HG02759 (cell line): Measurements from ENCODE around the gene HSD3B2.
"Not testable (repeated sequence)": the region's sequence is repeated elsewhere in the genome, so short reads cannot be mapped to it uniquely, and the experiment has no call there.

ENCODE experiments used
- ATAC-seq: cut with Tn5 transposase; IDR thresholded peaks from one replicate; pipeline ENCODE4 v1.9.1; 2021; ENCODE audit warnings: mild to moderate bottlenecking, moderate library complexity; ENCODE audit not compliant: unreplicated experiment

The HSD3B2 gene

GRCh38 chr1:119414950-119415349, at the start of gene HSD3B2:
Gene HSD3B2 (plus strand): TSS chr1:119415150. CDS start chr1:119415420, 270 bp downstream.
- no peak for ATAC-seq

DNA sequence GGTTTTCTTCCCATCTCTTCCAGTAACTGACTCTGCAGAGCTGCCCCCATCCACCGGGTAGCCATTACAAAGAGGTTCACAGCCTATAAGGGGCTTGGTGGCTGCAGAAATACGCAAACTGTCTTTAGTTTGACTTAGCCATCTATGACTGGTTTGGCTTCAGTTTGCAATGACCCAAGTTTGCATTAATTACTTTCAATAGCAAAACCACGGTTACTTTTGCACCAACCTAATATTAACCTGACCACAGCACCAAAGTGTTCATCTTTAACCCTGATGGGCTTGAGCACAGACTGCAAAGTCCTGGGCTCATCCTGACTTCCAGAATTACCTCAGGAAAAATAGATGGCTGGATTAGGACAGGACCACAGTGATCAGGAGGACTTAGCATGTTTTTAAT, 48.5 kb upstream of the HSD3B2 start:
- ATAC-seq: no peak

DNA sequence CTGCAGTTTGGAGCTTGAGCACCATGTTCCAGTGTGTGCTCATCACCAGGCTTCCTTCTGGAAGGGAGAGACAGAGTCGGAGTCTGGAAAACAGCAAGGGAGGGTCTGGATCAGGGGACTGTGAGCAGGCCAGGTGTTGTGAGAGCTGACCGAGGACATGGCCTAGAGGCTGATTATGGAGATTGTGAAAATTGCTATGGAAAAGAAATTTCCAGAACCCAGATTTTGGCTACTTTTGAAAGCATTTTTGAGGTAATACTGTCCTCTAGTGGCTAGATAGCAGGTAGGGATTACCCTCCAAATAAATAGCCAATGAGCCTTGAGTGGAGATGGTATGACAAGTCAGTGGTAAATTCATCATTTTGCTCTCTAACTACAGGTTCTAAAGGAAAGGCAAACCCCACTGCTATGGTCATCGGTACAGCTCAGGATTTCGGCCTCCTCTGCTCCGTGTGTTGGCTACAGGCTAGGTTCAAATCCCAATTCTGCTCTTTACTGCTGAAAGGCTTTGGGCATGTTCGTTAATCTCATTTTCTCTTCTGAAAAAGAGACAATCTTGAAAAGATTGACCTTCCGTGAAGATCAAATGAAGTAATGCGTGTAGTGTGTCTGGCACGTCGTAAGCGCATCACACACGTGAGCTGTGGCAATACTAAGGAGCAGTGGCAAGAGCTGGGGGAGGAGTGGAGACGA, 47.4 kb upstream of the HSD3B2 start:
- ATAC-seq: no peak

GRCh38 chr1:119368554-119368953, 46.4 kb upstream of the HSD3B2 start, which contains the start of gene HAO2:
Gene HAO2 (plus strand): TSS chr1:119368785. CDS start chr1:119381086, 12,301 bp downstream.
- no peak for ATAC-seq

DNA sequence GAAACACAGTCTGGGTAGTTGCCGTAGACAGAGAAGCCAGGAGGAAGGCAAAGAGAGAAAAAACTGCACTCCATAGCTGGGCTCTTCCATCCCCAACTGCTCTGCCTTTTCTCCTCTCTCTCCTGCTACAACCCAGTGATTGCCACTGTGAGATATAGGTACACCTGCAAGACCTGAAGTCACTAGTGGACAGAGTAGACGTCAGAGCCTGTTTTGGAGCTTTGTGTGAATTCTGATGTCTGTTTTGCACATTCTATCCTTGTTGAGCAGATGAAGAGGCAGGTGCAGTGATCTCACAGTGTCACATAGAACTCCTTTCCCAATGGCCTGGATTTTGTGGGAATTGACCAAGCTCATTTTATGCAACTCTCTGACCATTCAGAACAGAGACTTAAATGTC, 44.2 kb upstream of the HSD3B2 start:
- no peak for ATAC-seq

DNA sequence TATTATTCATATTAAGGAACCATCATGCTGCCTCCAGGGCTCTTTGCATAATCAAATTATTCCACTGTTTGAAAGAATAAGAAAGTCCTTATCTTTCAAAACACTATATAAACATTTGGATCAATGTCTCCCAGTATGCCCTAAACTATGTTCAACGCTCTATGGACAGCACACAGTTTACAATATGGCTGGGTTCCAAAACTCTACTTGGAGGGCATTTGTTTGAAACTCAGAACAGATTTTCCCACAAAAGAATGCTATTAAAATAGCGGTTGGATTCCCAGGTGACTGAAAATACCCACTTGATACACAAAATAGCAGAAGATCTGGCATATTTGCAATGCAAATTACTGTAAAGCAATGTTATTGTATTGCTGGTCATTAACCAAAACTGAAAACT, 43.1 kb upstream of the HSD3B2 start:
- ATAC-seq: no peak

- peak; percentile 54 for ATAC-seq
Measured at GRCh38 chr1:119372503-119373086, 42.4 kb upstream of the HSD3B2 start.

DNA sequence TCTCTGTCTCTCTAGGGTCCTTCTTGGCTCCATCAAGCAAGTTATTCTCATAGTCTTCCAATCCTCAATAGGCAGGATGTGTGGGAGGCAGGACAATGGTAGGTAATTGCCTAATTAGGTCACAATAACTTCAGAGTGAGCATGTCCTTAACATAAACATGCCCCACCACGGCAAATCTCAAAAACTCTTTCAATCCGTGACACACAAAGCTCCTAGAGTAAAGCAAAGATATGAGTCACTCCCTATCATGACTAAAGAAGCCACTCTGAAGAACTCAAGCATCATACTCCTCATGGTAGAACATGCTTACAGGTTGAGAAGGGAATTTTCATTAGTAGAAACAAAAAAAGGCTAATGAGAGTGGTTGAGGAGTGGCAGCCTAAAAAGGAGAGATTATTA, 41.5 kb upstream of the HSD3B2 start:
- peak; percentile 47 for ATAC-seq

DNA sequence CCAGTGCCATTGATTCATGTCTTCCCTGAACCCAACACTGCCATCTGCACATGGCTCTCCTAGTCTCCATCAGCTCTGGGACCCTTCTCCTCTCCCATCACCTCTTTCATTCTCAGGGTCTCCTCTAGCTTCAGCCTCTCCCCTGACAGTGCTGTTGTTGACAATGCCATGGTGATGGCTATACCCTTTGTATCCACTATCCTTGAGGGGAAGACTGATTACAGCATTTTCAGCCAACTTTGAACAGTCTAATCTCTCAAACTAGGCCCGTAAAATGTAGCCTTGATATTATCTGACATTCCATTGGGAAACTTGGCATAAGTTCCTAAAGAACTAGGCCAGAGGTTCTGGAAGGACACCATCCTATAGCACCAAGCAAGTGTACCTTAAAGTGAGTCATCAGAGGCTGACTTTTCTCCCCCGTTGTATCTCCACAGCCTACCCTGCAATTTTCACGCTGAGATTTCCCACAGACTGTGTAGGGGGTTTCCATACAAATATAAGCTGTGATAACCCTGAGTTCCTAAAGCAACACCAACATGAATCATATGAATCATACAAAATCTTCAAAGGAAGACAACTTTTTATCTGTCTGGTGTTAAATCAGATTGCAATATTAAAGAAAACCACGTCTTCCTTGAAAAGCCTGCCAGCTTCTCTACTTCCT, 40.6 kb upstream of the HSD3B2 start:
- no peak for ATAC-seq

- ATAC-seq: no peak
Measured at GRCh38 chr1:119375366-119375765, 39.6 kb upstream of the HSD3B2 start.

- ATAC-seq: no peak
Measured at GRCh38 chr1:119376594-119376993, 38.4 kb upstream of the HSD3B2 start.

DNA sequence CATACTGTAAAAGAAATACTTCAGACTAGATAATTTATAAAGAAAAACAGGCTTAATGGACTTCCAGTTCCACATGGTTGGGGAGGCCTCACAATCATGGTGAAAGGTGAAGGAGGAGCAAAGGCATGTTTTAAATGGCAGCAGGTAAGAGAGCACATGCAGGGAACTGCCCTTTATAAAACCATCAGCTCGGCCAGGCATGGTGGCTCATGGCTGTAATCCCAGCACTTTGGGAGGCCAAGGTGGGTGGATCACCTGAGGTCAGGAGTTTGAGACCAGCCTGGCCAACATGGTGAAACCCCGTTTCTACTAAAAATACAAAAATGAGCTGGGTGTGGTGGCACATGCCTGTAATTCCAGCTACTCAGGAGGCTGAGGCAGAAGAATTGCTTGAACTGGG, 37.4 kb upstream of the HSD3B2 start:
- not testable (repeated sequence) for ATAC-seq

GRCh38 chr1:119379117-119379516, 35.8 kb upstream of the HSD3B2 start:
- no peak for ATAC-seq

DNA sequence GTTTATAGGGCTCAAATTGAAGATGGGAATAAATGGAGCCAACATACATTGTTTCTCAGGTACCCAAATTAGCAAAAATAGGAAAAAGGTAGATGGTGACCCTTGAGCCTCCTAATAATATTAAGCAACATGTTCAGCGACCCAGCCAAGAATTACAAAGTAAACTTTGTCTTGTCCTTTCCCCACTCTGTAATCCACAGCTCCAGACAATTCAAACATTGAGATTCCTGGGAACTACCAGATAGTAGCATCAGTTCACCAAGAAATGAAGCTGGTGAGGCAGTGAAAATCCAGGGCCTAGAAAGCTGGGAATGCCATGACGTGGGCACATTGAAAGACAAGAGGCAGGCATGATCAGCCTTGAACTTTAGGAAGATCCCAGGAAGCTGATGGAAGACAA, 34.6 kb upstream of the HSD3B2 start:
- no peak for ATAC-seq

DNA sequence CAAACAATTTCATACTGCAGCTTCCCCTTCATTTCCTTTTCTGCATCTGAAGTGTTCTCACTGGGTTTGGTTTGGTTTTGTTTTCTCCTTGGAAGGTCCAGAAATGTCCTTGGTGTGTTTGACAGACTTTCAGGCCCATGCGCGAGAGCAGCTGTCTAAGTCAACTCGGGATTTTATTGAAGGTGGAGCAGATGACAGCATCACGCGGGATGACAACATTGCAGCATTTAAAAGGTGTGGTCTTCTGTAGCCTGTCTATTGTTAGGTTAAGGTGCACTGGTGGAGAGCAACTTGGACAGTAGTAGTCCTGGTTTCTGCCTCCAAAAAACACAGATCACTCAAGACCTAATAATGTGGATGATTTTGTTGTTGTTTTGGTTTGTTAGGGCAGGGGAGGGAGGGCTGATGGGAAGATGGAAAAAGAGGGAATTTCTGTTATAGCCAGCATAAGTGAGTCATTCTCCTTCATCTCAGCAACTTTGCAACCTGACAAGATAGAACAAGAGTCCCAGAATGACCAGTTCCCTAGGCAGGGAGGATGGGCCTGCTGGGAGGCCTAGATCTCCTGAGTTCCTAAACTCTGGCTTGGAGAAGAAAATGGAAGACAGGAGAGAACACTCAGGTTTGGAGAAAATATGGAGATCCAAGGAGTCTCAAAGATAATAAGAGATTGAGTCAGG, 33.8 kb upstream of the HSD3B2 start:
- ATAC-seq: no peak

- ATAC-seq: no peak
Measured at GRCh38 chr1:119384591-119384990, 30.4 kb upstream of the HSD3B2 start.

- no peak for ATAC-seq
Measured at GRCh38 chr1:119385650-119386049, 29.3 kb upstream of the HSD3B2 start.

- no peak for ATAC-seq
Measured at GRCh38 chr1:119387858-119388257, 27.1 kb upstream of the HSD3B2 start.

DNA sequence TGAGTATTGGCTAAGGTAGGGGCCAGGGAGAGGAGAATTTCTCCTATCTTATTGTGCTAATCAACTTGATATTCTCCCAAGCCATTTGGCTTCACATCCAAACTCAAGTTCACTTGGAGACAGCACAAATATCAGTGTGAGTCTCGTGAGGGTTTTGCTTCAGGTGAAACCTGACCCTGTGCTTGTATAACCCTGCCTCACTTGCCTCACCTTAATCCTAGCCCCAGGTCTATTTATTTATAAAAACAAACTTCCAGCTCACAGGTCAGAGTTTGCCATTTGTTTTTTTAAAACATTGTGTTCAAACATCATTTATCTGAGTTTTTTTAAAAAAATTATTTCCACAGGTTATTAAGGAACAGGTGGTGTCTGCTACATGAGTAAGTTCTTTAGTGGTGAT, 26.5 kb upstream of the HSD3B2 start:
- no peak for ATAC-seq

DNA sequence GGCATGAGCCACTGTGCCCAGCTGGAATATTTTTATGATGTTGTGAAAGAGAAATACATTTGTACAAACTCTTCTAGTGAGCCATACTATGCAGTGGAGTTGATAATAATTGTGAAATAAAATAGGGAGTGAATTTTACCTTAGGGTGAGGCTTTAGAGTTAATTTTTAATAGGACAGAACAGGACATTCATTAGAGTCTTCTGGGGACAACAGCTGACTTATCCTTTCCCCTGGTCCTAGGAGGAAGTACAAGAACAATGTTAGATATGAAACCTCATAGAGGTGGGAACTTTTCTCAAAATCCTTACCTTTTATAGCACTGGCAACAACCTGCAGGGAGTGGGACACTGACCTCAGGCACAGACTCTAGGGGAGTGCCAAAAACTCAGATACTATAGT, 24.4 kb upstream of the HSD3B2 start:
- no peak for ATAC-seq

DNA sequence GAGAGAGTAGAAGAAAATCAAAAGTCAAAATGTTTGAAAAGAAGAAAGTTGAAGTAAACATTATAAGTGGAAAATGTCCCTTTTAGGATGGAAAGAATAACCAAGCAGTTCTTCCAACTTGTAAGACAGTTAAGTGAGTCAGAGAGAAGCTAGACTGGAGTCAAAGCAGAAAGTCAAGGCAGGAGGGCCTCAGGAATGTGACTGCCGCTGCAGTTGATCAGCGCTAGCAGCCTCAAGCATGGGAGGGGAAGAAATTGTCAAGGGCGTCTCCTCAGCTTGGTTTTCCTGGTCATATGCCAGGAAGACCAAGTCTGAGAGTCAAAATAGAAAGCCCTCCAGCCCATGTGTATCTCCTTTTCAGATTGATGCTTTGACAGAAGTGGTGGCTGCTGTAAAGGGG, 23.2 kb upstream of the HSD3B2 start:
- ATAC-seq: no peak

DNA sequence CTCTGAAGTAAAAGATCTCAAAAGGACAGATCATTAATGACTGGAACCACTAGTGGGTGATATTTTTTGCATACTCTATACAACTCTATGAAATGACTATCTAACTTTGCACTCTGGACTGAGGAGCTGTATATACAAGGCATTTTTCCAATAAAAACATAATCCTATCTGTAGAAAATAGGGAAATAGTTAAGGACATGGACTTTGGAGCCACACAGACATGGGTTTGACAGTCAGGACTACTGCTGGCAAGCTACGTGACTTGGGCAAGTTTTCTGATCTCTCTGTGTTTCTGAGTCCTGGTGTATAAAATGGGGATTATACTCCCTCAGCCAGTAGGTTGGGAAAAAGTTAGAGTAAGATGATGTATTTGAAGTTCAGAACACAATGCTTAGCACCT, 20.9 kb upstream of the HSD3B2 start:
- no peak for ATAC-seq
